ENCODE data around the gene TAF1L. TPM values are rescaled to one million over a fixed set of nuclear protein-coding genes. Genes with fewer than 3 reads are reported as not detected.

Gene TAF1L
- polyA plus RNA-seq, 1 donor (not counting 4 experiments of a cell fraction or from before 2014, with no cell fraction given) = not detected

- Histone ChIP-seq H4K20me1 (ENCODE audit: control insufficient read depth, extremely low read depth, insufficient read depth, low read length) (no peaks in the 10 kb centered on the region), H3K36me3 (ENCODE audit: control insufficient read depth in 2 of 2, extremely low read depth in 1 of 2, insufficient read depth in 2 of 2, low read length in 2 of 2) (no peaks in the 10 kb centered on the region), H3K27ac (ENCODE audit: control insufficient read depth, insufficient read depth, low read length) (no peak overlapping the region), H3K4me1 (ENCODE audit: control insufficient read depth, extremely low read depth, insufficient read depth, low read length) (no peaks in the 10 kb centered on the region), H3K79me2 (ENCODE audit: control insufficient read depth, insufficient read depth, low read length) (no peaks in the 10 kb centered on the region), H3K27me3 (ENCODE audit: control insufficient read depth, extremely low read depth, insufficient read depth, low read length) (no peaks in the 10 kb centered on the region), H3K9ac (ENCODE audit: control insufficient read depth, extremely low read depth, insufficient read depth, low read length) (no peak overlapping the region), H3K9me1 (ENCODE audit: control insufficient read depth, extremely low read depth, insufficient read depth, low read length) (no peaks in the 10 kb centered on the region), H2AFZ (ENCODE audit: control insufficient read depth, low read length) (no peak overlapping the region), H3K4me2 (ENCODE audit: control insufficient read depth, extremely low read depth, insufficient read depth, low read depth, low read length) (no peak overlapping the region), H3K9me3 (ENCODE audit: control insufficient read depth, low read depth, low read length) (no peaks in the 10 kb centered on the region), H3K4me3 (ENCODE audit: control insufficient read depth in 2 of 3, extremely low read depth in 1 of 3, insufficient read depth in 2 of 3, low read depth in 1 of 3, low read length in 3 of 3) (no peak overlapping the region)
- DNase-seq (ENCODE audit: low read depth, low spot score) (no peak), FAIRE-seq (no peak)
- dilution Hi-C loops (cut with MboI; ENCODE audit: extremely low pct_ligation_motif_present, low sequenced_read_pairs) = no loop called here
- TF ChIP-seq CTCF (optimal IDR thresholded peaks at IDR 0.05 in 1 of 3, IDR thresholded peaks at IDR 0.05 in 1 of 3, conservative IDR thresholded peaks at IDR 0.05 in 1 of 3; ENCODE audit: extremely low read depth in 1 of 3, insufficient read depth in 2 of 3, low read length in 3 of 3) = no peak
- TF ChIP-seq EZH2 (IDR thresholded peaks at IDR 0.05; ENCODE audit: low read length) = no peak
Measured at GRCh38 chr9:32584784-32585183, 50.7 kb downstream of the TAF1L start.

- dilution Hi-C loops (cut with MboI; ENCODE audit: extremely low pct_ligation_motif_present, low sequenced_read_pairs) = no loop called here
- Histone ChIP-seq H3K9me3 (ENCODE audit: control insufficient read depth, low read depth, low read length) (no peaks in the 10 kb centered on the region), H3K79me2 (ENCODE audit: control insufficient read depth, insufficient read depth, low read length) (no peaks in the 10 kb centered on the region), H3K4me1 (ENCODE audit: control insufficient read depth, extremely low read depth, insufficient read depth, low read length) (no peaks in the 10 kb centered on the region), H3K27ac (ENCODE audit: control insufficient read depth, insufficient read depth, low read length) (no peak overlapping the region), H3K36me3 (ENCODE audit: control insufficient read depth in 2 of 2, extremely low read depth in 1 of 2, insufficient read depth in 2 of 2, low read length in 2 of 2) (no peaks in the 10 kb centered on the region), H3K4me3 (ENCODE audit: control insufficient read depth in 2 of 3, extremely low read depth in 1 of 3, insufficient read depth in 2 of 3, low read depth in 1 of 3, low read length in 3 of 3) (no peak overlapping the region), H3K9ac (ENCODE audit: control insufficient read depth, extremely low read depth, insufficient read depth, low read length) (no peak overlapping the region), H3K27me3 (ENCODE audit: control insufficient read depth, extremely low read depth, insufficient read depth, low read length) (peaks cover 3% of the 10 kb centered on the region), H2AFZ (ENCODE audit: control insufficient read depth, low read length) (no peak overlapping the region), H3K4me2 (ENCODE audit: control insufficient read depth, extremely low read depth, insufficient read depth, low read depth, low read length) (no peak overlapping the region), H3K9me1 (ENCODE audit: control insufficient read depth, extremely low read depth, insufficient read depth, low read length) (no peaks in the 10 kb centered on the region), H4K20me1 (ENCODE audit: control insufficient read depth, extremely low read depth, insufficient read depth, low read length) (no peaks in the 10 kb centered on the region)
- FAIRE-seq (peak; percentile 81), DNase-seq (ENCODE audit: low read depth, low spot score) (no peak)
- peak; percentile 54 to 64 (median 63) for TF ChIP-seq CTCF (optimal IDR thresholded peaks at IDR 0.05 in 1 of 3, IDR thresholded peaks at IDR 0.05 in 1 of 3, conservative IDR thresholded peaks at IDR 0.05 in 1 of 3; ENCODE audit: extremely low read depth in 1 of 3, insufficient read depth in 2 of 3, low read length in 3 of 3)
- TF ChIP-seq EZH2 (IDR thresholded peaks at IDR 0.05; ENCODE audit: low read length) = no peak
Measured at GRCh38 chr9:32581512-32582143, 53.8 kb downstream of the TAF1L start.

All from keratinocyte (primary cell).